HG03521 (cell line): Measurements from ENCODE around the gene DGKB.
"Not testable (repeated sequence)": the region's sequence is repeated elsewhere in the genome, so short reads cannot be mapped to it uniquely, and the experiment has no call there.

Experiments
- ATAC-seq: cut with Tn5 transposase; IDR thresholded peaks from one replicate; pipeline ENCODE4 v1.9.1; 2021; ENCODE audit warnings: mild to moderate bottlenecking, moderate library complexity; ENCODE audit not compliant: unreplicated experiment

DGKB gene

DNA sequence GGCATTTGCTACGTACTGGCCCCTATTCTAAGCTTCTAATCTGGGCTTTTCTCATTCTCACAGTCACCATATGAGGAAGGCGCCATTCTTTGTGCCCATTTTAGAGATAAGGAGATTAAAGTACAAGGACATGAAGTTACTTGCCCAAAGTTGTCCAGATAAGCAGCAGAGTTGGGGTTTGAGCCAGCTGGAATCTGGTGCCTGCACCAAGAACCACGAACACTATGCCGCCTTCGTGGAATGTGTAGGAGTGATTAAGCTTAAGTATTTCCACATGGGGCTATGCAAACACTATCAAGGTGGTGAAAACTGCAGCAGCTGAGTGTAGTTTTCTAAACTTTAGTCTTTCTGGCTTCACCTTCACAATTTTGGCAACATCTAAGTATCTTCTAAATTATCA, 570.4 kb downstream of the DGKB start:
- no peak for ATAC-seq

DNA sequence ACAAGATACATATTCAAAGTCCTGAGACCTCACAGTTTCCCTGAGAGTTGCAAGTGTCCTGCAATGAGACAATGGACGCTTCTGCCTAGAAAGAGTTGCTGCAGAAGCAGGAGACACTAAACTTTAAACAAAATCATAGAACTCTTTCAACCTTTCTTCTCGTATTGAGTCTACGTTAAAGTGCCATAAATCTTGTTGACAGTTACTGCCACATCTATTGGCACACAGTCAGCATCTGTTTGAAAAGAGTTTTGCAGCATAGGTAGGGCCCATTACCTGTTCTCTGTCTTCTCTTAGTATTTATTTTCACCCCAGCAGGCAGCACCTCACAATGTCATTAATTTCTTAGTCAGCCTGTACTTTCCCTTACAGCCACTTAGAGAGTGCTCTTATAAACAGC, 577.8 kb downstream of the DGKB start:
- no peak for ATAC-seq

DNA sequence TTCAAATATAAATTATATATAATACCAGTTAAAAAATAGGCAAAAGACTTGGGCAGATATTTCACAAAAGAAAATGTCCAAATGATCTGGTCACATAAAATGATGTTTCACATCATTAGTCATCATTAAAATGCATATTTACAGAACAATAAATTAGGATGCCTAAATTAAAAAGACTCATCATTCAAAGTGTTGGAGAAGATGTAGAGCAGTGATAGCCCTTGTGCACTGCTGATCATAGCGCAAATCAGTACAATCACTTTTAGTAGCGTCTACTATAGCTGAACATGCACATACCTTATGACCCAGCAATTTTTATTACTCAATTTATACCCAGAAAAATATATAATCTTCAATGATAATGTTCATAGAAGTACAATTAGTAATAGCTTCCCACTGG, 579.8 kb downstream of the DGKB start:
- ATAC-seq, result no peak

DNA sequence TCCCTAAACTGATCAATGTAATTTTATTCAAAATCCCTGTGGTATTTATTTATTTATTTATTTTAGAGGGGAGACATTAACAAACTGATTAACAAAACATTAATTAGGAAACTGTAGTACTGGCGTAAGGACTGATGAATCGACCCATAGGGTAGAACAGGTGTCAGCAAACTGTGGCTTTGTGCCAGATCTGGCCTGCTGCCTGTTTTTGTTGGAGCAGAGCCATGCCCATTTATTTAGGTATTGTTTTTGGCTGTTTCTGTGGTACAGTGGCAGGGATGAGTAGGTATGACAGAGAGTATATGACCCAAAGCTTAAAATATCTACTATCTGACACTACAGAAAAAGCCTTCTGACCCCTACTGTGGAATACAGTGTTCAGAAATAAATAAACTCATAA, 580.6 kb downstream of the DGKB start:
- ATAC-seq, result no peak

DNA sequence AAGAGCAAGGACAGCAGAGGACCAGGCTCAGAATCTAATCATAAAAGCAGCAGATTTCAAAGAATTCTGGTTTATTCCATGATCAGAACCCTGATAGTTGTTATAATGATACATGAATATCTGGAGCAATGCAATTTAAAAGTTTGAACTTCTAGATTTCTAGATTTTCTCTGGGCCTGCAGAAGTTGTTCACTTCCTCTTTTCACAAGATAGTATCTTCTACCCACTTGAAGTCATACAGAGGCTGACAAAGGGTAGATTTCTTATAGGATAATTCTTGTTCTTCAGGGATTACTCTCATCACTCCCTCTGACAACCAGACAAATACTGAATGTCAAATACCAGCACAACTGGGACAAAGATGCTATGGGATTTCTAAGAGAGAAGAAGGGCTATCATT, 593.1 kb downstream of the DGKB start:
- no peak for ATAC-seq

DNA sequence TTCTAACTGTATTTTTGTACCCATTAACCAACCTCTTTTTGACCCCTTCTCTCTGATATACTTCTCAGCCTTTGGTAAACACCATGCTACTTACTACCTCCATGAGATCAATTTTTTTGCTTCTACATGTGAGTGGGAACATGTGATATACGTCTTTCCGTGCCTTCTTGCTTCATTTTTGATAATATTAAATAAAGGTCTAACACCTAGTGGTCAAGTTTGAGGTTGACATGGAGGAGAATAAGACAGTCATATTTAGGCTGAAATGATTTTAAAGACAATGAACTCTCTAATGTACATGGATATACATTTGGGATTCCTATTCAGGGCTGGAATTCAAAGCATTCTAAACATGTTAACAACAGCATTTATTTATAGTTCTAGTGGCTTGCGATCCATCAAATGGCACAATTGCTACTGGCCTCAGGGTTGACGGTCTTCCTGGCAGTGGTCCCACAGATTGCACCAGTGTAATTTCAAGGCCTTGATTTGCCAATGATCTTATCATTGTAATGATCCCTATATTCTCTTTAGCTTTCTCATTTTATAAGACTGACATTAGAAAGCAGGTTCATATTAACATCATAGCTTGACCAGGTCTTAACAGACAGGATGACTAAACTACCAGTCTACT, 597.2 kb downstream of the DGKB start:
- no peak for ATAC-seq

DNA sequence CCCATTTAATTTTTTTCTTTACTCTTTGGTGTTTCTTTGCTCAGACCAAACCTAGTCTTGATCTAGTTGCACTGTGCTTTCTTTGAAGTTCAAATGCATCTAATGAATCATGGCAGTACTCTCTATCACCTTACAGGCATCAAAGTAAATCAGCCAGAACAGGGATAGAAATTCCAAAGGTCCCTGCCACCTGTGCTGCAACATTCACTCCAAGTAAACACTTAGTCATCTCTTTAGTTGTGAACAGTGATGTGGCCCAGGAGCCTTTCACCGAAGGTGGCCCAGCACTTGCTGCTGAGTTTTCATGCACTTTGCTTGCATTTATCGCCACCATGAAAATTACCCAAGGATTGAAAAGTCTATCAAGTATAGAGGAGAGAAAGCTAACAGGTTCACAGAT, 599.0 kb downstream of the DGKB start:
- no peak for ATAC-seq

DNA sequence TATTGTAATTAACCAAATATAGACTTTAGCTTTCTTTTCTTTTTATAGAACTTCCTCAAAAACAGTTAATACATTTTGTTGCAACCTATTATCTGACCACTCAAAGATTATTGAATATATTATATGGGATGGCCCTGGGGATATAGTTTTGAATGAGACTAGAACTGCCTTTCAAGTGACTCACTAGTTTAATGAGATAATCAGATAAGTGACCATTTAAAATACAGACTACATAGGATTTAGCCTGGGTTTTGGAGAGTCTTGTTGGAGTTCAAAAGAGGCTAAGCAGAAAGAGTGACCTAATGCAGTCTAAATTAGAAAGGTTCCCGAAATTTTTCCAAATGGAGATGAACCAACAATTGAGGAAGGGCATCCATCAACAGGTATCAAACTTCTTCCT, 607.9 kb downstream of the DGKB start:
- ATAC-seq, result no peak

DNA sequence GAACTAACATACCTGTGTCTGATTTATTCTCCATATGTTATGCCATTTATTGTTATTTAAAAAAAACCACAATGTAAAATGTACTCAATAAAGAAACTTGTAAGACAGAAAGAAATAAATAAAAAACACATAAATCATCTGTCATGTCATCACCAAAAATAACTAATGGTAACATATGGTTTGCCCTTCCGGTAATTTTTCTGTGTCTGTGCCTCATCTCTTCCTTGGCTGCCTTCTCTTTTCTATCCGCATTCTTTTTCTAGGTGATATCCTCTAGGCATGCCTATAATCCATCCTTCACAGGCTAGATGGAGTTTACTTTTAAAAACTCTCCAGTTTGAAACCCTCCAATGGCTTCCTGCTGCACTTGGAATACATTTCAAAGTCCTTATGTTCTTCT, 609.1 kb downstream of the DGKB start:
- ATAC-seq, result no peak

DNA sequence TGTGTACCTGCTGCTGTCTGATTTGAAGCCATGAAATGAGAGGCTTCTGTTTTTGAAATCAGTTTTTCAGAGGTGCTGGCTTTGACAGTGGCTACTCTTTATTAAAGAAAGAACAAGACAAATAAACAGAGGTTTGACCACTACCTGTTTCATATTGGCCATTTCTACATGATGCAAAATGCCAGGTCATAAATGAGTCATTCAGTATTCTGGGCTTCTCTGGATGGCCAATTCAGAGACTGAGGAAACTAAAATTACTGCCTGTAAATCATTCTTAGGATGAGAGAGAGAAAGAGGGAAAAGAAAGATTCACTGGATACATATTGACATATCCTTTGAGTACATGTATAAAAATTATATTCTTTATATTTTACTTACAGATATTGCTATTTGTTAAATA, 609.8 kb downstream of the DGKB start:
- no peak for ATAC-seq

DNA sequence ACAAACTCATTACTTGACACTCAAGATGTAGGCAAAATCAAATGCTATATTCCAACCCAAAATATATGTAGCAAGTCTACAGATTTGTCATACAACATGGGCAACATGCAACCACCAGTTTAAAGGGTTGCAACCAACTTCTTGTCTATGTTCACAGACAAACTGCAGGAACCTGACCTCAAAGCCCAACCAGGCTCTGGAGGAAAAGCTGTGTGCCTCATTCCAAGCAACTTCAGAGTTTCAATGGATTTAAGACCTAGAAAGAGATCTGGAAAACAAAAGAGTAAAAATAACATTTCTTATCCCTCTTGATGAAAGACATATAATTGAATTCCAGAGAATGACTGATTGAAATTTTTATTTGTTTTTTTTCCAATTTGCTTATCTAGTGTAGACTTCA, 612.6 kb downstream of the DGKB start:
- no peak for ATAC-seq

DNA sequence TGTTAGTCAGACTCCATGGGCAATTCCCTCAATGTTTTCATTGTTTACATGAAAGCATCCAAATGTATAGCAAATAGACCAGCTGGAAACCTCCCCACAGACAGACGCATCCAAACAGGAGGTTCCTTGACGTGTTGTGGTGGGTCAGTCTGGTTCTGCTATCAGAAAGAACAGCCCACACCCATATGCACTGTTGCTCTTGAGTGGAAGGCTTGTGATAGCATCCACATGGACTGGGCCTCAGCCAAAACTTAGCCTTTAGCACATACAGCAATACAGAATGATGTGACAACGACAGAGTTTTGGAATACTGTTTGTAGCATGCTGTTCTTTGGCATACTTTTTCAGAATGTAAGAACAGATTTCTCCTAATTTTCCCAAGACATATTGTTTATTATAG, 613.9 kb downstream of the DGKB start:
- ATAC-seq, result no peak

DNA sequence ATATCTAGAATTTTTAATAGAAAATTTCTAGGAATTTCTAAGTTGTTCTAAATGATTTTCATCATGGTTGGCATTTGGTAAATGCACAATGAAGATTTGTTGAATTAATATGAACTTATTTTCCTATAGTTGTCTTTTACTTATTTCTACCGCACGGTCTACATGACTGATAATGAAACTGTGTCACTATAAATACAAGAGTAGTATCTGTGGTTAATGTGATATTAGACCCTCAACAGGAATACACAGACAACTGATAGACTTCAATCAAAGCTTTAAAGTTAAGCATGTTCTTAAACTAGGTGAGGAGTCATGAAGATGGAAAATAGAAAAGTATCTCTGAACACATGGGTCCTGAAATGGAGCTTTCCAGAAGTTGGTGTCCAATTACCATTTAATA, 615.2 kb downstream of the DGKB start:
- no peak for ATAC-seq

DNA sequence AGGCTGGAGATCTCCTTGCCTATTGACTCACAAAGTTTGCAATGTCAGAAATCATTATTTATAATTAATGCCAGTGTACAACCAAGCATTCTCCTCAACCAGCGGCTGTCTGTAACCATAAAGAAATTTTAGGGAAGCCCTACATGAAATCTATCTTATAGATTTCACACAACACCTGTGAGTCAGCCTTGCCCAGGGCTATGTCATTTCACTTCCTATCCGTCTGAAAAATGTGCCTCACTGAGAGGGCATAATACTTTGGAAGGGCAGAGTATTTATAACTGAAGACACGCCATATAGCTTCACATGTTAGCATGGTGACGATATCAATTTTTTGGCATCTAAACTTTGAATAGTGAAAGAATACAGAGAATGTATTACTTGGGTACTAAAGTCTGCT, 616.5 kb downstream of the DGKB start:
- ATAC-seq, result no peak

DNA sequence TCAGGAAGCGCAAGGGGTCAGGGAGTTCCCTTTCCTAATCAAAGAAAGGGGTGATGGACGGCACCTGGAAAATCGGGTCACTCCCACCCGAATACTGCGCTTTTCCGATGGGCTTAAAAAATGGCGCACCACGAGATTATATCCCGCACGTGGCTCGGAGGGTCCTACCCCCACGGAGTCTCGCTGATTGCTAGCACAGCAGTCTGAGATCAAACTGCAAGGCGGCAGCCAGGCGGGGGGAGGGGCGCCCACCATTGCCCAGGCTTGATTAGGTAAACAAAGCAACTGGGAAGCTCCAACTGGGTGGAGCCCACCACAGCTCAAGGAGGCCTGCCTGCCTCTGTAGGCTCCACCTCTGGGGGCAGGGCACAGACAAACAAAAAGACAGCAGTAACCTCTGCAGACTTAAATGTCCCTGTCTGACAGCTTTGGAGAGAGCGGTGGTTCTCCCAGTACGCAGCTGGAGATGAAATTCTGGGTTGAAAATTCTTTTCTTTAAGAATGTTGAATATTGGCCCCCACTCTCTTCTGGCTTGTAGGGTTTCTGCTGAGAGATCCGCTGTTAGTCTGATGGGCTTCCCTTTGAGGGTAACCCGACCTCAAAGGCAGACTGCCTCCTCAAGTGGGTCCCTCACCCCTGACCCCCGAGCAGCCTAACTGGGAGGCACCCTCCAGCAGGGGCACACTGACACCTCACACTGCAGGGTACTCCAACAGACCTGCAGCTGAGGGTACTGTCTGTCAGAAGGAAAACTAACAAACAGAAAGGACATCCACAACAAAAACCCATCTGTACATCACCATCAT, 623.3 kb downstream of the DGKB start:
- not testable (repeated sequence) for ATAC-seq

DNA sequence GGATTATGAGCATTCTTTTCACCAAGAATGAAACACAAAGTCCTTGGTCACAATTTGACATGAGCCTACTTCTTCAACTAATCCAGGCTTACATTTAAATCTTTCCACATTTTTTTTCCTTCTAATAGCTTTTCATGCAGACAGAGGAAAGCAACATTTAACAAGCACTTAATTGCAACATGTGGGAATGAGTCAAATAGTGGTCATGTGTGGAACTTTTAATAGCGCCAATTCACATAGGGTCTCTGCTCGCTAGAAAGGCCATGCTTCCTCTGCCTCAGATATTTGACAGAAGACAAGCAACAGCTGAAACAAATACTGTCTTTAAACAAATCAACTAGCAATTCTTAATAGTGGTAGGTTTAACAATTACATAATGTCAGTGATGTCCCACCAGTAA, 627.2 kb downstream of the DGKB start:
- no peak for ATAC-seq

DNA sequence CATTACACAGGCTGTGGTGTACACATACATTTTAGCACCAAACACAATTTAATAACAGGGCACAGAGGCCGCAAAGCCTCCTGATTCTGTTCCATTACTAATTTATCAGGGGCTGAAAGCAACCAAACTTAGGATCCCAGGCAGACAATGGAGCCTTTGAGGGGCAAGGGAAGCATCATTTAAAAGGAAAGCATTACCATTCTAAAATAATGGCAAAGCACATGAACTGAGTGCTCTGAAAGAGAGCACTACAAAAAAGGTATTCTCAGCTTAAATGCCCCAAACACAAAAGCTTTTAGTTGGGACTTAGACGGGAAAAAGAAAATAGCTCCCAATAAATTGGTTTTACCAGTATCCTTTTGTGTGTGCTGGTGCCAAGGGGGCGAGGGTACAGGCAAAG, 631.1 kb downstream of the DGKB start:
- ATAC-seq, result no peak

DNA sequence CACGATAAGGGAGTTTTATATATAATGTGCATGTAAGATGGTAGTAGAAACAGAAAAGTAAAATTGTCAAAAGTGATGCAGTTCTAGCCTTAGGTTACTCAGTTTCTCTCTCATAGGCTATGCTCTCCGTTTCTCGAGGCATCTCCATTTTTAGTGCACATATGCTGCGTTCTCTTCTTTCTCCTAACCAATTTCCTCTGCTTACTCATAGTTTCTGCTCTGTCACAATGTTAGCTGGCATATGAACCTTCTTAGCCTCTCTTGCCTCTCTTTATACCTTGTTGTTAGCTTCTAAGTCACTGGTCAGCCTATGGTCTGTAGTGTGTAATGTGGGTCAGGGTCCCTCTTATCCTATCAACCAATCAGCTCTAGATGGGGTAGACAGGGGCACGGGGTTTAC, 632.5 kb downstream of the DGKB start:
- no peak for ATAC-seq

DNA sequence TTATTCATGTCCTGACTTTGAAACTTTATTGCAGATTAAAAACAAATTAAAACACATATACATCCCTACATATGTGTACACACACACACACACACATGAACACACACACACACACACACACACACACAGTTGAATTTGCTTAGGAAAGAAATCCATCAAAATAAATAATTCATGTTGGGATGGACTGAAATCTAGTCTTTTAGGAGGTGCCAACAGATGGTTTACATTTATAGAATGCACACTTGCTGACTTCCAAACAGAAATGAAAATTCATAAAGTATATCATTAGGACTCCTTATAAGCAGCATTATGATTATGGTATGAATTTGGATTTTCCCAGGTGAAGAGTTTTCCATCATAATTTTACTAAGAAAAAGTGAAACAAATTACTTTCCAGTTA, 642.5 kb downstream of the DGKB start:
- no peak for ATAC-seq

DNA sequence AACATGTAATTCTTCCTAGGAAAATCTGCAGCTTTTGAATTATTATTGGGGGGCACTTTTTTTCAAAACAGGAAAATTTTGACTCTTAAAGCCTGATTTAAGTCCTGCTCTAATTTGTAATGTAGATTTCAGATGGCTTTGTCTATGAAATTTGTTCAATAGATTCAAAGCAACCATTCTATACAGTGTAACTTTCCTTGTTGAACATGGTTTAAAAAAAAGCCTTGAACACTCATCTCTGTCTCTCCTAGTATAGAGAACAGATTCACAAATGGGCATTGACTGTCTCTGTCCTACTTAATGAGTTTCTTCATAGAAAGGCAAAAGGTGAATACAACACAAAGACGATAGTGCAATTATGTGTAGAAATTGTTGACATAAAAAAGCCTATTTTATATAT, 643.7 kb downstream of the DGKB start:
- ATAC-seq, result no peak

DNA sequence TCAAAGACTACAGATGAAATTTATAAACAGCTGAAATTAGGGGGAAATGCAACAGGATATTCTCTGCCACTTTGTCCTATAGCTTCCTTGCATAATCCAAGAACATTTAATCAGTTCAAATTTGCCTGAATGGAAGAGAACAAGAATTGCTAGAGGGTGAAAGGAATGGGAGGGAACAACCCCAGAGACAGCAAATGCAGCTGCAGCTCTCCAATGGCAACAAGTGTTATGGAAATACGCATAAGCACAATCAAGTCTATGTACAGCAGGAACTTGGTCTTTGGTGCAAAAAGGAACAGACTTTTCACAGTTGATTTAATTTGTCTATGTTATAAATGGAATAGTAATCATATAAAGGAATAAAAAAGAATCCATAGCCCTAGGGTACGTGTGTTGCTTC, 644.1 kb downstream of the DGKB start:
- no peak for ATAC-seq

DNA sequence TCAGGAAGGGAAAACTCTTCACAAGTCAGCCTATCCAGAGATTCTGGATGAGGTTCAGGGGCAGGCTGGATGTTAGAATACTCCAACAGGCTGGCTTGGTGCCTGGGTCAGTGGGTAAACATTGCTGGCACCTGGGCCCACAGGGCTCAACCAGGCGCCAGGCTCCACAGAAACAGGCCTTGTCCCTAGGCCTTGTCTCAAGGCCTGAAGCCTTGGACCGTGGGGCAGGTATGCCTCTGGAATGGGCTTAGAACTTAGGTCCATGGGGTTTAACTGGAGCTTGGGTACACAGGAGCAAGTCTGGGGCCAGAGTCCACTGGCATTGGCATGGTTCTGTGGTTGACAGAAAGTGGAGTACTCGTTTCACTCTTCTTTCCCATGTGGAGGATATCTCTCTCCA, 650.1 kb downstream of the DGKB start:
- no peak for ATAC-seq

DNA sequence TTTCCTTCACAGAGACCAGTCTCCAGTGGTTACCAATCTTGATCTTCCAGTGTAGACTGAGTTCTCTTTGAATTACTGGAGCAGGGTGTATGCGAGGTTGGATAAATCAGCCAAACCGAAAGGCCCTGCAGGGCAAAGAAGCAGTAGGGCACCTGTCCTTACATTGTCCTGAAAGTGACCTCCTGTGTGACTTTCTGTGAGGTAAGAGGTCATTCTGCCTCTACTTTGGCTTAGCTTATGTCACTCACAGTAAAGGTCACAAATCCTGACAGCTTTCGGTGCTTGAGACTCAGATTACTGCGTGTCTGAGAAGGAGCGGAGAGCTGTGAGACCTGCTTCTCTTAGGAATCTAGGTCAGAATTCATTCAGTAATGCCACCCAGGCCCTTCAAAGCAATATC, 660.4 kb downstream of the DGKB start:
- no peak for ATAC-seq
